NCI-H2227 (cell line): Measurements from ENCODE around the gene ATRIP.

Source experiments
- DNase-seq: peaks from one replicate; lab custom pipeline; 2025; ENCODE audit not compliant: unreplicated experiment; lab: John Stamatoyannopoulos, UW

Gene ATRIP

GRCh38 chr3:48501196-48501595, 54.7 kb downstream of the ATRIP start:
- no peak for DNase-seq

- no peak for DNase-seq
Observed at GRCh38 chr3:48502121-48502520, 55.6 kb downstream of the ATRIP start.

- no peak for DNase-seq
Observed at GRCh38 chr3:48502728-48503168, 56.2 kb downstream of the ATRIP start.

GRCh38 chr3:48503401-48504050, 57.0 kb downstream of the ATRIP start:
- DNase-seq: no peak

- peak; percentile 24 for DNase-seq
Observed at GRCh38 chr3:48504051-48504946, 57.8 kb downstream of the ATRIP start, which contains the start of gene SHISA5. TSS of gene SHISA5 (minus strand) at chr3:48504174. CDS start at chr3:48504094, 80 bp downstream.

GRCh38 chr3:48505146-48505545, 58.6 kb downstream of the ATRIP start:
- DNase-seq: no peak

GRCh38 chr3:48505968-48506504, 59.5 kb downstream of the ATRIP start:
- DNase-seq: no peak

- DNase-seq: peak; percentile 44
Observed at GRCh38 chr3:48507256-48508061, 60.9 kb downstream of the ATRIP start.

GRCh38 chr3:48511551-48511950, 65.0 kb downstream of the ATRIP start:
- no peak for DNase-seq

- no peak for DNase-seq
Observed at GRCh38 chr3:48514431-48515227, 68.1 kb downstream of the ATRIP start.
